Gastroesophageal sphincter (tissue), 3 donors: ENCODE measurements around the gene MRPL53.

Source experiments
- POLR2AphosphoS5 ChIP-seq: sonication (generic); formaldehyde crosslinking; IDR thresholded peaks from one replicate; pipeline ENCODE4 v1.6.1; 2017; ENCODE audit warnings: antibody characterized with exemption
- TF ChIP-seq, protein P1 (sequence below), 4 experiments: fragments of 200-600 bp in 2 of 4; fragments of 450-650 bp in 2 of 4; sonication (generic) in 1 of 4; IDR thresholded peaks; one replicate each; pipeline ENCODE4 v1.5.1; 2017 to 2019; ENCODE audit warnings: antibody characterized with exemption in 4 of 4, mild to moderate bottlenecking in 2 of 4, moderate library complexity in 2 of 4

DNA sequence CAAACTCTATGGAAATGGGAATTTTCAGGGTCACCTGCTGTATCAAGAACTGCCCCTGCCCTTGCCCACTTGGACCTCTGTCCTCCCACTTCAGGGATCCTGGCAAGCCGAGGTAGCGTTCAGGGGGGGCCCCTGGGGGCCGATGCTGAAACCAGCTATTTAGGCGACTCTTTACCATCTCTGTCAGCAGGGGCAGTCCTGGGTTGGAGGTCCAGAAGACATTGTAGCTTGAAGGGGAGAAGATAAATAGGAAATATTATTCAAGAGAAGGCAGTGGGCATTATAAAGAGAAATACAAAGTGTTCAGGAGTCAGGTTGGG, 9.7 kb downstream of the MRPL53 start:
- TF ChIP-seq, protein P1, sequence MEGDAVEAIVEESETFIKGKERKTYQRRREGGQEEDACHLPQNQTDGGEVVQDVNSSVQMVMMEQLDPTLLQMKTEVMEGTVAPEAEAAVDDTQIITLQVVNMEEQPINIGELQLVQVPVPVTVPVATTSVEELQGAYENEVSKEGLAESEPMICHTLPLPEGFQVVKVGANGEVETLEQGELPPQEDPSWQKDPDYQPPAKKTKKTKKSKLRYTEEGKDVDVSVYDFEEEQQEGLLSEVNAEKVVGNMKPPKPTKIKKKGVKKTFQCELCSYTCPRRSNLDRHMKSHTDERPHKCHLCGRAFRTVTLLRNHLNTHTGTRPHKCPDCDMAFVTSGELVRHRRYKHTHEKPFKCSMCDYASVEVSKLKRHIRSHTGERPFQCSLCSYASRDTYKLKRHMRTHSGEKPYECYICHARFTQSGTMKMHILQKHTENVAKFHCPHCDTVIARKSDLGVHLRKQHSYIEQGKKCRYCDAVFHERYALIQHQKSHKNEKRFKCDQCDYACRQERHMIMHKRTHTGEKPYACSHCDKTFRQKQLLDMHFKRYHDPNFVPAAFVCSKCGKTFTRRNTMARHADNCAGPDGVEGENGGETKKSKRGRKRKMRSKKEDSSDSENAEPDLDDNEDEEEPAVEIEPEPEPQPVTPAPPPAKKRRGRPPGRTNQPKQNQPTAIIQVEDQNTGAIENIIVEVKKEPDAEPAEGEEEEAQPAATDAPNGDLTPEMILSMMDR (IDR thresholded peaks at IDR 0.05), result no peak
- TF ChIP-seq POLR2AphosphoS5, result no peak
